HepG2 (cell line): ENCODE results near the gene PALM3.

Experiments
- CTCF ChIP-seq: sonication (generic); formaldehyde crosslinking; IDR thresholded peaks from 2 replicates; pipeline ENCODE4 v1.5.0; 2020; ENCODE audit warnings: mild to moderate bottlenecking, missing genetic modification reagents, moderate library complexity
- MAFF ChIP-seq: IDR thresholded peaks from 2 replicates; pipeline ENCODE4 v1.6.1; 2011; ENCODE audit warnings: low read depth, low read length, improper control_type of control experiment
- POLR2A ChIP-seq, 2 experiments: IDR thresholded peaks; 2 replicates each; pipeline ENCODE4 v1.6.1; 2011; ENCODE audit warnings: low read depth in 2 of 2, low read length in 2 of 2, mild to moderate bottlenecking in 1 of 2, moderate library complexity in 1 of 2; ENCODE audit not compliant: insufficient read depth in 1 of 2

DNA sequence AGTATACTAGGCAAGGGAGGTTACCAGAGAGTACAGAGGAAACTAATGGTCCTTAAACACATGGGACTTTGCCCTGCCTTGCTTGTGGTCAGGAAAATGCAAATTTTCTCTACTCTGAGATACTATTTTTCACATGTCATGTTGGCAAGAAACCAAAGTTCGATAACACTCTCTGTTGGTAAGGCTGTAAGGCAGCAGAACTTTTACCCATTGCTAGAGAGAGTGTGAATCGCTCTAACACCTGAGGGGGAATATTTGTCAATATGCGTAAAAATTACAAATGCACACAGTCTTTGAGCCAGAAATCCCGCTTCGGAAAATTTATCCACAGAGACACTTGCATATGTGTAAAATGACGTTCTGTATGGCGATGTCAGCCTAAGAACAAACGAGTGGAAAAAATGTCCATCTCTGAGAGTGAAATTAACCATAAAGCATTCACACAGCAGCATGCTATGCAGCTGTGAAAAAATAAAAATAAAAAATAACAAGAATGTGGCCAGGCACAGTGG is 46.3 kb downstream of the PALM3 start:
- no peak for TF ChIP-seq POLR2A (IDR thresholded peaks at IDR 0.05; ENCODE audit: insufficient read depth in 1 of 2, low read depth in 2 of 2, low read length in 2 of 2)
- no peak for TF ChIP-seq MAFF
- no peak for TF ChIP-seq CTCF (CRISPR knock-in tag)
